ENCODE measurements around the gene KCNJ9. TPM values are rescaled to one million over a fixed set of nuclear protein-coding genes. Genes with fewer than 3 reads are reported as not detected.

Gene KCNJ9
- total and polyA plus RNA-seq, 10 of the 15 experiments (the other 5 are each of a cell fraction or from before 2014, with no cell fraction given): 0.12 TPM; not detected in 9

DNA sequence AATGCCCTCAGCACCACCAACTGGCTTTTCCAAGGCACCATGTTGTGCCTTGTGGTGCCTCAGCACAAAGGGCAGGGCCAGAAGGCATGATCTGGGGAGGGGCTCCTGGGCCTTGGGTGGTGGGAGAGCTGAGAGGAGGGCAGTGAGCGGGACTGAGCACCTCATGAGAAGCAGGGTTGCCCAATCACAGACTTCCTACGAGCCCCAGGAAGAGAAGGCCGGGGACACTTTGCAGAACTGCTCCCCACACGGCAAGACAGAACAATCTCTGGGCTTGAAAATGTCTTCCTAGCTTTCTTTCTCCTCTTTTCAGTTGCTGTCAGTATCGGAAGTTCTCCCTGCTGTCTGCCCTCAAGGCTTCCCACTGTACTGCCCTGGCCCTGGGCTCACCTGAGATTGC, 18.2 kb upstream of the KCNJ9 start:
- ChIA-PET SMC1A (ENCODE audit: uncharacterized antibody, unreplicated experiment) (interaction anchor here (0.9 to 2.0 kb wide), 4 partner anchors 12 to 24 kb away, joined by 3 to 11 read pairs (median 5); no protein-coding TSS in a partner anchor), CTCF (interaction anchor here (3.1 to 49.8 kb wide), 2 partner anchors 17 to 21 kb away, joined by 21 to 1035 read pairs; partner anchors contain the start of genes IGSF8, KCNJ10 and KCNJ9), POLR2A (no interaction called here), RAD21 (ENCODE audit: unreplicated experiment) (interaction anchor here (1.2 kb wide), 1 partner anchor 14 kb away, joined by 4 read pairs; no protein-coding TSS in a partner anchor)
- Histone ChIP-seq H2AFZ (ENCODE audit: control insufficient read depth, low read depth, low read length) (no peak overlapping the region), H3K4me1 (ENCODE audit: control insufficient read depth, insufficient read depth, low read length) (no peaks in the 10 kb centered on the region), H3K4me3 (no peak overlapping the region), H3K79me2 (ENCODE audit: control insufficient read depth, insufficient read depth, low read length) (no peaks in the 10 kb centered on the region), H3K9me3 (replicated peaks; ENCODE audit: control insufficient read depth, insufficient read depth, low read length) (no peaks in the 10 kb centered on the region), H3K9ac (ENCODE audit: control insufficient read depth, insufficient read depth, low read length) (no peak overlapping the region), H3K36me3 (ENCODE audit: control insufficient read depth in 2 of 2, insufficient read depth in 2 of 2, low read length in 1 of 2) (no peaks in the 10 kb centered on the region), H4K20me1 (ENCODE audit: control insufficient read depth, insufficient read depth) (no peaks in the 10 kb centered on the region), H3K27ac (ENCODE audit: control insufficient read depth, insufficient read depth) (no peak overlapping the region), H3K27me3 (replicated peaks in 1 of 2; ENCODE audit: control insufficient read depth in 2 of 2, insufficient read depth in 2 of 2, low read length in 1 of 2) (peaks cover 1 to 13% of the 10 kb centered on the region in 2 experiments), H3K4me2 (ENCODE audit: control insufficient read depth, insufficient read depth) (no peak overlapping the region)
- TF ChIP-seq, protein P1, sequence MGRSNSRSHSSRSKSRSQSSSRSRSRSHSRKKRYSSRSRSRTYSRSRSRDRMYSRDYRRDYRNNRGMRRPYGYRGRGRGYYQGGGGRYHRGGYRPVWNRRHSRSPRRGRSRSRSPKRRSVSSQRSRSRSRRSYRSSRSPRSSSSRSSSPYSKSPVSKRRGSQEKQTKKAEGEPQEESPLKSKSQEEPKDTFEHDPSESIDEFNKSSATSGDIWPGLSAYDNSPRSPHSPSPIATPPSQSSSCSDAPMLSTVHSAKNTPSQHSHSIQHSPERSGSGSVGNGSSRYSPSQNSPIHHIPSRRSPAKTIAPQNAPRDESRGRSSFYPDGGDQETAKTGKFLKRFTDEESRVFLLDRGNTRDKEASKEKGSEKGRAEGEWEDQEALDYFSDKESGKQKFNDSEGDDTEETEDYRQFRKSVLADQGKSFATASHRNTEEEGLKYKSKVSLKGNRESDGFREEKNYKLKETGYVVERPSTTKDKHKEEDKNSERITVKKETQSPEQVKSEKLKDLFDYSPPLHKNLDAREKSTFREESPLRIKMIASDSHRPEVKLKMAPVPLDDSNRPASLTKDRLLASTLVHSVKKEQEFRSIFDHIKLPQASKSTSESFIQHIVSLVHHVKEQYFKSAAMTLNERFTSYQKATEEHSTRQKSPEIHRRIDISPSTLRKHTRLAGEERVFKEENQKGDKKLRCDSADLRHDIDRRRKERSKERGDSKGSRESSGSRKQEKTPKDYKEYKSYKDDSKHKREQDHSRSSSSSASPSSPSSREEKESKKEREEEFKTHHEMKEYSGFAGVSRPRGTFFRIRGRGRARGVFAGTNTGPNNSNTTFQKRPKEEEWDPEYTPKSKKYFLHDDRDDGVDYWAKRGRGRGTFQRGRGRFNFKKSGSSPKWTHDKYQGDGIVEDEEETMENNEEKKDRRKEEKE (IDR thresholded peaks at IDR 0.05): no peak
- ATAC-seq (no peak), FAIRE-seq (no peak), DNase-seq (ENCODE audit: low read depth, low spot score) (no peak)
- WGBS (ENCODE audit: insufficient coverage, insufficient replicate concordance, low lambda C conversion rate, missing lambda C conversion rate): 27% methylated on average over 5 of the region's 5 CpGs
- no TSS peak for BruUV-seq (replicated peaks)
- intact Hi-C loops (cut with micrococcal nuclease; ENCODE audit: unreplicated experiment) (no loop called here), in situ Hi-C loops (cut with MboI) (no loop called here)

DNA sequence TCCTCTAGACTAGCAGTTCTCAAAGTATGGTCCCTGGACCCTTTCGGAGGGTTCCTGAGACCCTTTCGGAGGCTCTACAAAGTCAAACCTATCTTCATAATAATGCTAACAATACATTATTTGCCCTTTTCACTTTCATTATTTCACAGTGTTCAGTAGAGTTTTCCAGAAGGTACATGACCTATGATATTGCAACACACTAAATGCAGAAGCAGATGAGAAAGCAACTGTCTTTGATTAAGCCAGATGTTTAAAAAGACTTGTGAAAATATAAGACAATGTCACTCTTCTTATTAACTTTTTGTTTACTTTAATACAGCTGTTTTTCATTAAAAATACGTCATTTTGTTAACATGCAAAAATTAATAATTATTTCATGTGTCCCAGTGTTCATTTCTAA, 17.2 kb upstream of the KCNJ9 start:
- H3K36me3 ChIP-seq (ENCODE audit: control insufficient read depth in 2 of 2, insufficient read depth in 2 of 2, low read length in 1 of 2): no peaks in the 10 kb centered on the region
- WGBS (ENCODE audit: insufficient coverage, insufficient replicate concordance, low lambda C conversion rate, missing lambda C conversion rate): 62% methylated on average over 3 of the region's 3 CpGs
- DNase-seq (ENCODE audit: low read depth, low spot score) (no peak), FAIRE-seq (no peak), ATAC-seq (no peak)
- no peaks in the 10 kb centered on the region for H4K20me1 ChIP-seq (ENCODE audit: control insufficient read depth, insufficient read depth)
- no TSS peak for BruUV-seq (replicated peaks)
- H3K79me2 ChIP-seq (ENCODE audit: control insufficient read depth, insufficient read depth, low read length): no peaks in the 10 kb centered on the region
- H3K4me2 ChIP-seq (ENCODE audit: control insufficient read depth, insufficient read depth): no peak overlapping the region
- no peaks in the 10 kb centered on the region for H3K4me1 ChIP-seq (ENCODE audit: control insufficient read depth, insufficient read depth, low read length)
- H3K9me3 ChIP-seq (replicated peaks; ENCODE audit: control insufficient read depth, insufficient read depth, low read length): no peaks in the 10 kb centered on the region
- no peak overlapping the region for H2AFZ ChIP-seq (ENCODE audit: control insufficient read depth, low read depth, low read length)
- H3K9ac ChIP-seq (ENCODE audit: control insufficient read depth, insufficient read depth, low read length): no peak overlapping the region
- no peak overlapping the region for H3K4me3 ChIP-seq
- ChIA-PET POLR2A (no interaction called here), RAD21 (ENCODE audit: unreplicated experiment) (no interaction called here), CTCF (interaction anchor here (3.1 to 49.8 kb wide), 2 partner anchors 18 to 20 kb away, joined by 21 to 1035 read pairs; partner anchors contain the start of genes IGSF8, KCNJ10 and KCNJ9), SMC1A (ENCODE audit: uncharacterized antibody, unreplicated experiment) (interaction anchor here (1.2 to 2.0 kb wide), 2 partner anchors 14 to 17 kb away, joined by 3 to 11 read pairs; no protein-coding TSS in a partner anchor)
- no peak overlapping the region for H3K27ac ChIP-seq (ENCODE audit: control insufficient read depth, insufficient read depth)
- intact Hi-C loops (cut with micrococcal nuclease; ENCODE audit: unreplicated experiment): no loop called here
- peaks cover 1 to 14% of the 10 kb centered on the region in 2 experiments for H3K27me3 ChIP-seq (replicated peaks in 1 of 2; ENCODE audit: control insufficient read depth in 2 of 2, insufficient read depth in 2 of 2, low read length in 1 of 2)
- in situ Hi-C loops (cut with MboI): no loop called here
- no peak for TF ChIP-seq LARP7 (IDR thresholded peaks at IDR 0.05)
- TF ChIP-seq, protein P2, sequence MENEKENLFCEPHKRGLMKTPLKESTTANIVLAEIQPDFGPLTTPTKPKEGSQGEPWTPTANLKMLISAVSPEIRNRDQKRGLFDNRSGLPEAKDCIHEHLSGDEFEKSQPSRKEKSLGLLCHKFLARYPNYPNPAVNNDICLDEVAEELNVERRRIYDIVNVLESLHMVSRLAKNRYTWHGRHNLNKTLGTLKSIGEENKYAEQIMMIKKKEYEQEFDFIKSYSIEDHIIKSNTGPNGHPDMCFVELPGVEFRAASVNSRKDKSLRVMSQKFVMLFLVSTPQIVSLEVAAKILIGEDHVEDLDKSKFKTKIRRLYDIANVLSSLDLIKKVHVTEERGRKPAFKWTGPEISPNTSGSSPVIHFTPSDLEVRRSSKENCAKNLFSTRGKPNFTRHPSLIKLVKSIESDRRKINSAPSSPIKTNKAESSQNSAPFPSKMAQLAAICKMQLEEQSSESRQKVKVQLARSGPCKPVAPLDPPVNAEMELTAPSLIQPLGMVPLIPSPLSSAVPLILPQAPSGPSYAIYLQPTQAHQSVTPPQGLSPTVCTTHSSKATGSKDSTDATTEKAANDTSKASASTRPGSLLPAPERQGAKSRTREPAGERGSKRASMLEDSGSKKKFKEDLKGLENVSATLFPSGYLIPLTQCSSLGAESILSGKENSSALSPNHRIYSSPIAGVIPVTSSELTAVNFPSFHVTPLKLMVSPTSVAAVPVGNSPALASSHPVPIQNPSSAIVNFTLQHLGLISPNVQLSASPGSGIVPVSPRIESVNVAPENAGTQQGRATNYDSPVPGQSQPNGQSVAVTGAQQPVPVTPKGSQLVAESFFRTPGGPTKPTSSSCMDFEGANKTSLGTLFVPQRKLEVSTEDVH (IDR thresholded peaks at IDR 0.05; ENCODE audit: low read depth, partially characterized antibody): no peak
- no peak for TF ChIP-seq JUNB (IDR thresholded peaks at IDR 0.05)
- TF ChIP-seq ZNF384 (IDR thresholded peaks at IDR 0.05; ENCODE audit: borderline replicate concordance, low read depth, low read length): no peak
- no peak for TF ChIP-seq ZNF622 (IDR thresholded peaks at IDR 0.05)
- no peak for TF ChIP-seq NRF1 (conservative IDR thresholded peaks at IDR 0.05; ENCODE audit: low read depth, low read length)
- no peak for TF ChIP-seq BHLHE40 (IDR thresholded peaks at IDR 0.05; ENCODE audit: borderline replicate concordance in 1 of 2, low read depth in 2 of 2, low read length in 1 of 2)
